ENCODE measurements around the gene PPP1R13B. TPM values are rescaled to one million over a fixed set of nuclear protein-coding genes. Genes with fewer than 3 reads are reported as not detected.

The PPP1R13B gene
- total RNA-seq, 4 donors from 2014 or later = 5.6 to 71.6 (median 18.2) TPM

- no peaks in the 10 kb centered on the region for H3K27me3 ChIP-seq
- H3K4me1 ChIP-seq = no peaks in the 10 kb centered on the region
- TF ChIP-seq CTCF (IDR thresholded peaks at IDR 0.05) (no peak), POLR2A (IDR thresholded peaks at IDR 0.05) (no peak)
- H3K27ac ChIP-seq = peak overlapping the region in 1 of 2 donors; percentile 50
- H3K9me3 ChIP-seq = no peaks in the 10 kb centered on the region
- no peak for DNase-seq
- no peak overlapping the region for H3K4me3 ChIP-seq
- H3K36me3 ChIP-seq = no peaks in the 10 kb centered on the region
- intact Hi-C loops (cut with DNase I; ENCODE audit: low total_unique reads) = no loop called here
These were observed 28.5 kb downstream of the PPP1R13B start for GRCh38 chr14:103818870-103819269.

- Histone ChIP-seq H3K4me3 (no peak overlapping the region), H3K4me1 (no peaks in the 10 kb centered on the region), H3K9me3 (no peaks in the 10 kb centered on the region), H3K36me3 (no peaks in the 10 kb centered on the region), H3K27me3 (no peaks in the 10 kb centered on the region), H3K27ac (no peak overlapping the region)
- DNase-seq = no peak
- TF ChIP-seq CTCF (IDR thresholded peaks at IDR 0.05) (no peak), POLR2A (IDR thresholded peaks at IDR 0.05) (no peak)
- intact Hi-C loops (cut with DNase I; ENCODE audit: low total_unique reads) = no loop called here
These were observed 29.0 kb downstream of the PPP1R13B start for GRCh38 chr14:103818422-103818821.

- TF ChIP-seq CTCF (IDR thresholded peaks at IDR 0.05) (no peak), POLR2A (IDR thresholded peaks at IDR 0.05) (no peak)
- intact Hi-C loops (cut with DNase I; ENCODE audit: low total_unique reads) = no loop called here
- Histone ChIP-seq H3K4me1 (no peaks in the 10 kb centered on the region), H3K36me3 (no peaks in the 10 kb centered on the region), H3K27me3 (no peaks in the 10 kb centered on the region), H3K9me3 (no peaks in the 10 kb centered on the region), H3K27ac (no peak overlapping the region), H3K4me3 (no peak overlapping the region)
- DNase-seq = no peak
These were observed 29.8 kb downstream of the PPP1R13B start for GRCh38 chr14:103817595-103817994.

- no peak for DNase-seq
- intact Hi-C loops (cut with DNase I; ENCODE audit: low total_unique reads) = no loop called here
- no peak overlapping the region for H3K4me3 ChIP-seq
- H3K27me3 ChIP-seq = no peaks in the 10 kb centered on the region
- no peak for TF ChIP-seq POLR2A (IDR thresholded peaks at IDR 0.05)
- H3K9me3 ChIP-seq = no peaks in the 10 kb centered on the region
- H3K27ac ChIP-seq = no peak overlapping the region
- no peaks in the 10 kb centered on the region for H3K36me3 ChIP-seq
- H3K4me1 ChIP-seq = no peaks in the 10 kb centered on the region
These were observed 30.4 kb downstream of the PPP1R13B start for GRCh38 chr14:103816991-103817390.

- Histone ChIP-seq H3K9me3 (no peaks in the 10 kb centered on the region), H3K4me1 (no peaks in the 10 kb centered on the region), H3K27me3 (no peaks in the 10 kb centered on the region), H3K4me3 (no peak overlapping the region), H3K36me3 (no peaks in the 10 kb centered on the region), H3K27ac (no peak overlapping the region)
- TF ChIP-seq CTCF (IDR thresholded peaks at IDR 0.05) (no peak), POLR2A (IDR thresholded peaks at IDR 0.05) (no peak)
- intact Hi-C loops (cut with DNase I; ENCODE audit: low total_unique reads) = no loop called here
- DNase-seq = no peak
These were observed 32.1 kb downstream of the PPP1R13B start for GRCh38 chr14:103815253-103815652.

- Histone ChIP-seq H3K9me3 (no peaks in the 10 kb centered on the region), H3K27me3 (no peaks in the 10 kb centered on the region), H3K36me3 (no peaks in the 10 kb centered on the region), H3K27ac (no peak overlapping the region), H3K4me1 (no peaks in the 10 kb centered on the region), H3K4me3 (no peak overlapping the region)
- intact Hi-C loops (cut with DNase I; ENCODE audit: low total_unique reads) = no loop called here
- TF ChIP-seq CTCF (IDR thresholded peaks at IDR 0.05) (no peak), POLR2A (IDR thresholded peaks at IDR 0.05) (no peak)
- DNase-seq = no peak
These were observed 36.2 kb downstream of the PPP1R13B start for GRCh38 chr14:103811189-103811588.
